ENCODE data around the gene ATP2A1.
"Not testable (repeated sequence)": the region's sequence is repeated elsewhere in the genome, so short reads cannot be mapped to it uniquely, and the experiment has no call there.

The ATP2A1 gene

GRCh38 chr16:28883221-28883996, 5.1 kb downstream of the ATP2A1 start:
- no peak for DNase-seq

- DNase-seq = no peak
Measured at GRCh38 chr16:28884045-28884444, 5.8 kb downstream of the ATP2A1 start.

GRCh38 chr16:28886945-28887344, 8.7 kb downstream of the ATP2A1 start:
- DNase-seq = no peak

GRCh38 chr16:28890355-28890754, 12.1 kb downstream of the ATP2A1 start:
- DNase-seq = not testable (repeated sequence)

- no peak for DNase-seq
Measured at GRCh38 chr16:28891964-28892890, 13.9 kb downstream of the ATP2A1 start.

GRCh38 chr16:28893291-28893690, 15.0 kb downstream of the ATP2A1 start:
- no peak for DNase-seq

GRCh38 chr16:28895609-28896008, 17.3 kb downstream of the ATP2A1 start:
- DNase-seq = no peak

GRCh38 chr16:28897826-28898225, 19.5 kb downstream of the ATP2A1 start:
- no peak for DNase-seq

GRCh38 chr16:28898266-28898665, 20.0 kb downstream of the ATP2A1 start:
- no peak for DNase-seq

- DNase-seq = no peak
Measured at GRCh38 chr16:28898942-28899341, 20.7 kb downstream of the ATP2A1 start.

- DNase-seq = no peak
Measured at GRCh38 chr16:28899882-28900590, 21.7 kb downstream of the ATP2A1 start.

- no peak for DNase-seq
Measured at GRCh38 chr16:28900601-28901000, 22.3 kb downstream of the ATP2A1 start.

GRCh38 chr16:28901862-28902261, 23.6 kb downstream of the ATP2A1 start:
- no peak for DNase-seq

- no peak for DNase-seq
Measured at GRCh38 chr16:28902909-28903308, 24.6 kb downstream of the ATP2A1 start.

GRCh38 chr16:28903344-28904042, 25.2 kb downstream of the ATP2A1 start:
- DNase-seq = no peak

- no peak for DNase-seq
Measured at GRCh38 chr16:28904363-28904762, 26.1 kb downstream of the ATP2A1 start.

- DNase-seq = no peak
Measured at GRCh38 chr16:28904828-28905227, 26.5 kb downstream of the ATP2A1 start.

GRCh38 chr16:28905229-28905754, 27.0 kb downstream of the ATP2A1 start:
- DNase-seq = no peak

GRCh38 chr16:28905800-28906372, 27.6 kb downstream of the ATP2A1 start:
- DNase-seq = no peak

- no peak for DNase-seq
Measured at GRCh38 chr16:28910086-28911031, 32.1 kb downstream of the ATP2A1 start.

GRCh38 chr16:28912558-28912957, 34.3 kb downstream of the ATP2A1 start:
- DNase-seq = no peak
